Right ventricle myocardium inferior (tissue), 1 donor: ENCODE measurements around the gene AADAT. TPM values are rescaled to one million over a fixed set of nuclear protein-coding genes. Genes with fewer than 3 reads are reported as not detected.

Experiments
- ATAC-seq: fragments of 200-7000 bp; cut with Tn5 transposase; one replicate; pipeline ENCODE4 v1.9.1; 2020; ENCODE audit warnings: mild to moderate bottlenecking, moderate library complexity
- DNase-seq: peaks from one replicate; pipeline ENCODE4 v3.0.0; 2021; ENCODE audit errors: missing footprints
- intact Hi-C: fragments of 100-400 bp; cut with DNase I; formaldehyde crosslinking; loops from one replicate; pipeline ENCODE4 v1.11.0; 2022
- total RNA-seq: library from RNA; stranded (reverse); fragmentation: NEBNext Ultra II Directional; extraction: Animal tissue kit (Norgen Biotek cat#: 25700); gene quantifications from one replicate; pipeline ENCODE4 v1.2.1, GENCODE V29; 2021
- donor health status: DM: no; HTN: yes; CAD: no; lungs with severe emphysema.

AADAT gene
- total RNA-seq, 1 donor from 2014 or later: 1.4 TPM

DNA sequence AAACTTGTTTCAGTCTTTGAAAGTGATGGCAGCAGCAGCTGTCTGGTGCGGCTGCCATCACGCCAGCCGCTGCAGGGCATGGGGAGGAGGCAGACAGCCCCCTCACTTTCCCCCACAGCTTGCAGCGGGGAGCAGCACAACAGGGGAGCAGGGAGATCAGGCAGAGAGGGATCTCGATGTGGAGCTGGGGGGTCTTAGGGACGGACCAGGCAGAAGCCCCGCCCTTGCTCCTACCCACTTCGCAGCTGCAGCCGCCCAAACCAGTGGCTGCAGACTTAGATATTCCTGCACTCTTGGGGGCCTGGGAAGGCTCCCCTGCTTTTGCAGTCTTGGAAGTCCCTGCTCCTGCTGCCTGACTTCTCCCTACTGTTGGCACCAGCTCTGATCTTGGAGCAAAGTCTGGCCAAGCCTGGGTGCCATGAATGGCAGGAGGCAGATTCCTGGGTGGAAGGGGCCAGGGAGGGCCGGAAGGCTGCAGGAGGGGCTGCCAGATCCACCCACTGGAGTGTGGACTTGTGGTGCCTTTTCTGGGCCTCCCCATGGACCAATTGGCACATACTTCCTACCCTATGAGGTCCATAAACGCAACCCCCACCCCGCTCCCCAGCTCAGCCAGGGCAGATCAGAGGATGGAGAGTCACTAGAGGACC, 49.6 kb downstream of the AADAT start:
- ATAC-seq: no peak
- DNase-seq: no peak
- intact Hi-C loops: no loop called here

DNA sequence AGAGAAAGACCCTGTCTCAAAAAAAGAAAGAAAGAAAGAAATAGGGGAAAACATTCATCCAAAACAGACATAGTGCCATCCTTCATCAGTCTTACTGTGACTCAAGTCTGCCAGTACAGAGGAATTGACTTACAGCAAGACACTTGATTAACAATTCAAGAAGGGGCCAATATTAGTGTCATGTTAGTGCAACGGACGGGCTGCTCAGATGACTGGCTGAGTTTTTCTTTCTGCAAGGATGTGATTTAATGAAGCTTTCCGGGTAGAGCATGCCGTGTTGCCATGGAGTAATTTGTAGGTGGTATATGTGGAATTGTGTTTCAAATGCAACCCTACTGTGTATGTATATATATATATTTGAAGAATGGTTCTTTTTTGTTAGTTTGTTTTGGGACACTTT, 51.0 kb downstream of the AADAT start:
- DNase-seq: no peak
- intact Hi-C loops: no loop called here

DNA sequence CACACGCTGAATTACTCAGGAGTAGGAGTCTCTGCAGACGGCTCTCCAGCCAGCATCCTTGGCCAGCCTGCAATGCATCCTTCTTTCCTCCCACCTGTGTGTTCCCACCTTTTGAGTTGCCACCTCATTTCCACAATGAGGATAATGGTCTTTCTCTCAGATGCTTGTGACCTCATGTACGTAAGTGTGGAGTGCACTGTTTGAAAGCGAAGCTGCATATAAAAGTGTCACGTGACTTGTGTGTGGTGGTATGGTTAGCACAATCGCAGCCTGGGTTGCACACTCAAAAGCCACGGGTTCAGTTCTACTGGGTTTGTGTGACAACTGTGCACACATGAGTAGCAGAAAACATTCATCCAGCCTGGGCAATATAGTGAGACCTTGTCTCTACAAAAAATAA, 51.5 kb downstream of the AADAT start:
- intact Hi-C loops: no loop called here
- DNase-seq (no peak), ATAC-seq (no peak)

More for the DNA sequence above, 51.0 kb downstream of the AADAT start:
- no peak for ATAC-seq

- no peak for DNase-seq
- intact Hi-C loops: no loop called here
- ATAC-seq: no peak
These were observed 52.3 kb downstream of the AADAT start for GRCh38 chr4:170037481-170037880.

DNA sequence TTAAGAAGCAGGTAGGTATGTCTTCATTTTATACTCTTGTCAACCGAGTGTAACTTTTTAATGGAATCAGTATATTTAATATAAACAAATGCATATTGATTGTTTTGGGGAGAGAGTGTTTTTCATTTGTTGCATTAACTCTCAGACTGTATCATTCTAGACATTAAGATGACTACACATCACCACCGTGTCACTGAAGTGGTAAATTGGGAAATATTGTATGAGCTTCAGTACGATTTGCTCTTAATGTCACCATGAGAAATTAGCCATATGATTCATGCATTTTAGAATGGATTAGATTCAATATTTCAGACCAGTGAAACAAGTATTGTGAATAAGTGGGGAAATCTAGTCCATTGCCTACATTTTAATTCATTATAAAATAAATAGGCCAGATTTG, 53.9 kb downstream of the AADAT start:
- intact Hi-C loops: no loop called here
- no peak for DNase-seq

GRCh38 chr4:170035231-170035630, 54.5 kb downstream of the AADAT start:
- intact Hi-C loops: no loop called here
- no peak for DNase-seq

More for the DNA sequence above, 53.9 kb downstream of the AADAT start:
- no peak for ATAC-seq

DNA sequence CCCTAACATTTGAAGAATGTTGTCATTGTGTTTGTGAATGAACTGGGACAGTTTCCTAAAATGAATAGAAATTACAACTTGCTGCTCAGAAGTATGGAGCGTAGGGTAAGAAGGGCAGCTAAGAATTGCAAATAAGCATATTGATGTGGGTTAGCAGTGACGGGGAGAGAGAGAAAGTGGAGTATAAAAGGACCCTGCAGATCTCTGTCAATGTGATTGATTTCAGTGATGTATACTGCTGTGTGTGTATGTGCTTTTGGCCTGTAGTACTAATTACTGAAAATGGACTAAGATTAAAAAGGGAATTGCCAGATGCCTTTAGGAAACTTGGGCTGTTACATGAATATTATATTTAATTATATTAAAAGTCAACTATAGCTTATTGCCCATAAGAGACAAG, 55.8 kb downstream of the AADAT start:
- DNase-seq (no peak), ATAC-seq (no peak)
- intact Hi-C loops: no loop called here

More at GRCh38 chr4:170035231-170035630, 54.5 kb downstream of the AADAT start:
- no peak for ATAC-seq

DNA sequence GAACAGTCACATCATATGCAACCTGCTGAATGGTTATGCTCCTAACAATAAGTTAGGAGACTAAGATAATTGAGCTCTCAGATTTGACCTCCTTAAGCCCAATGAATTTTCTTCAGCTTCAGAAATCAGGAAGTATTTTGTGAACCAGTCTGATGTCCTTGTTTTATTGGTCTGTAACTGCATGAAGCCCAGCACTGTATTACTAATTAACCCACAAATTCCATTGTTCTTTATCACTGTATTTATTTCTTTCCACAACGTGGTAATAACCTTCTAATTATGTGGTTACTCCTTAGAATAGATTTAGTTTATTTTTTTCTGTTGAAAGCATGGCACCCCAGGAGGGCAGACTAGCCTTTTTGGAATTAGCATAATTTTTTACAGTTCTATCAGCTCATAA, 59.6 kb downstream of the AADAT start:
- ATAC-seq (no peak), DNase-seq (no peak)
- intact Hi-C loops: no loop called here

- intact Hi-C loops: loop anchor here (5.0 kb wide), 1 partner anchor 415 kb away; the partner anchor contains the start of gene NEK1
- ATAC-seq: peak; percentile 94
- peak; percentile 93 for DNase-seq
These were observed 62.5 kb downstream of the AADAT start for GRCh38 chr4:170027181-170027829.

GRCh38 chr4:170026253-170027021, 63.3 kb downstream of the AADAT start, which contains the start of gene MFAP3L:
Gene MFAP3L, minus strand, starts transcription at chr4:170026395. Its CDS starts 20,518 bp downstream, at chr4:170005877.
- peak; percentile 96 for ATAC-seq
- intact Hi-C loops: loop anchor here (5.0 kb wide), 1 partner anchor 414 kb away; the partner anchor contains the start of gene NEK1

DNA sequence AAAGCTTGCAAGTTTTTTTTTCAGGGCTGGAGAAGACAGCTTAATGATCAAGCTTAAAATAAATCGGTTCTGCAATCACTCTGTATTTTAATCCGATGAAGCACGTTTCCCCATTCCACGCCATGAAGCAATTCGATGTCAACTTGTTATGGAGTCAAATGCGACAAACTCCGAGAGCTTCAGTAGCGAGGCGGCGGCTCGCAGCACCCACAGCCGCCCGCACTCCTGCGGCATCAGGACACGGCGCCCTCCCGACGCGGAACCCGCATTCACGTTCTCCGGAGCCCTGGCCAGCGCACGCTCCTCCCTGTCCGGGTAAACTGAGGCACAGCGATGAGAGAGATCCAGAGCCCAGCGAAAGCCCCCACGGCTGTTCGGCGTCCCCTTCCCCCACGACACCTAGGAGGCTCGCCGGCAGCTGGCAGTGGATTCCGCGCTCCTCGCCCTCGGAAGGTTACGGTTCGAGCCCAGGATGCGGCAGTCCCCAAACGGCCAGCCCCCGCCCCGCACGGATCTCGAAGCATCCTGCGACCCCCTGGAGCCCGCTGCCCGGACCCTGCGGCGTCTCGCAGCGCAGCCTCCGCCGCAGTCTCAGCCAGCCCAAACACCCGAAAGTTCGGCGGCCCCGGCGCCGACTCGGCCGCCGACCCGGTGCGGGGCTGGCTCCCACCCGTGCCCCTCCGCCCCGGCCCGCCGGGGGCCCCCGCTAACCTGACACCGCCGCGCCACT, 64.1 kb downstream of the AADAT start:
- ATAC-seq (no peak), DNase-seq (no peak)
- intact Hi-C loops: loop anchor here (5.0 kb wide), 1 partner anchor 413 kb away; the partner anchor contains the start of gene NEK1

More at GRCh38 chr4:170026253-170027021, 63.3 kb downstream of the AADAT start, which contains the start of gene MFAP3L:
- peak; percentile 95 for DNase-seq

GRCh38 chr4:170022211-170022610, 67.5 kb downstream of the AADAT start:
- ATAC-seq (no peak), DNase-seq (no peak)
- intact Hi-C loops: no loop called here

DNA sequence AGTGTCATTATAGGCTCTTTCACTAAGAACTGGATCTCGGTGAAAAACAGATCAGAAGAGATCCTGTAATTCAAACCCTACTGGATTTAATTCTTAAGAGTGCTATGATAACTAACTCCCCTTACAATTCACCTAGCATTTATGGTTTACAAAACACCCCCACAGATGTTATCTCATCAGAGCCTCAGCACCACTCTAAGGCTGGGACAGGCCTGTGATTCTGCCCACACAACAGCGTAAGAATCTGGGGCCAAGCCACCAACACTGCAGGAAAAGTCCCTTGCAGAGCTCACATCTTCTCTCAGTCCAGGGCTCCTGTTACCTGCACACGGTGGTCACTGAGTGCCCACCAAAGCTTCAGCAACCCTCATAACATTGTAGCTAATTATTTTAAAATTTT, 72.5 kb downstream of the AADAT start:
- intact Hi-C loops: no loop called here
- ATAC-seq (no peak), DNase-seq (no peak)

GRCh38 chr4:170015285-170015684, 74.5 kb downstream of the AADAT start:
- ATAC-seq: no peak
- intact Hi-C loops: no loop called here
- DNase-seq: no peak

DNA sequence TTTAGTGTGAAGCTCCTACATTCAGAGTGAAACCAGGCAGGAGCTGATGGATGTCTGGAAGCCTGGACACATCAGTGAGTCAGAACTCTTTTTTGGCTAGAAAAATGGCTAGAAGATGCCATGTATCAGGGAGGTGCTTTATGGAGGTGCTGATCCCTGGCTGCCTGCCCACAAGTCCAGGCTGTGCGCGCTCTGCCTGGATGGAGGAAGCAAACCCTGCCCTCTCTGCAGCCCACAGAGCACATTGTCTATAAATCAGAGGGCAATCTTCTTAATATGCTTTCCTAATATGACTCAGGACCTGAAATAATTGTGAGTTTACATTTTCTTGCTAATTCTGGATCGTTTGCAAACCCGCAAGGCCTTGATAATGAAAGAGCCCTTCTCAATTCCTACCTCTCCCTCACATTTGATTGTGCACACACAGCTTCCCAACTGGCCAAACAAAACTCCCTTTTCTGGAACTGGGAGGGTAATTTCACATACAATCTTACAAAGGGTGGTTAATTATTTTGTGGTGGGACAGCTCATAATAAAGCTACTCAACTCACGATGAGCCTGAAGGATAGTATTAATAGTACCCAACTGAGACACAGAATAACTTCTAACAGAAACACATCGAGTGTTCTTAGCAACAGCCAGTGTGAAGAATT, 75.3 kb downstream of the AADAT start:
- intact Hi-C loops: no loop called here
- DNase-seq (no peak), ATAC-seq (no peak)

- intact Hi-C loops: no loop called here
- ATAC-seq (no peak), DNase-seq (no peak)
These were observed 77.2 kb downstream of the AADAT start for GRCh38 chr4:170012629-170012958.

DNA sequence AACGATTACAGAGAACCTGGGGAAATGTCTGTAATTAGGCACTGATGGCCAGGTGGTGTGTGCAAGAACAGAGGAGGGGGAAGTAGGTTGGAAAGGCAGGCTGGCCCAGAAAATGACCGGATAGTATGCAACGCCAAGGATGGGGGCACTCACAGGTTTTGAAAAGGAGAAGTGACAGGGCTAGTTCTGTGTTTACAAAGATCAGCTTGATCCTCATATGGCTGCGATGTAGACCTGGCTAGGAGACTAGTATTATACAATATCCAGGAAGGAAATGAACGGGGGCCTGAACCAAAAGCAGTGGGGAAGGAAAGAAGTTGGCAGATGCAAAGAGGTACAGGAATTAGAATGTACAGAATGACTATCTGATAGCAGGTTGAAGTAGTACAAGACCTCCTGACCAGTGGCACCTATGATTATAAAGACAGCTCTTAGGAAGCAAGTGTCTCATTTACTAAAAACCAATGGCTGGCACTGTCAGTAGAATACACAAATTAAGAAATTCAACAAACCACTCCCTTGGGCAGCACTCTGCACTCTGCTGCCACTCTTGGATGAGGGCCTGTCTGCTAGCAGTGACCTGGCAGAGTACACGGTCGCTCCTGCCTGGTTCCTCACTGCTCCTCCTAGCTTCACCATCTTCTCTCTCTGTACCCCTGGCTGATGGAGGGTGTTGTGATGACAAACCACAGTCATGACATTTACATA, 77.7 kb downstream of the AADAT start:
- no peak for DNase-seq
- ATAC-seq: no peak
- intact Hi-C loops: no loop called here
